ENCODE data around the gene RPS6KA6. TPM values are rescaled to one million over a fixed set of nuclear protein-coding genes. Genes with fewer than 3 reads are reported as not detected.

Gene RPS6KA6
- total and polyA plus RNA-seq, 2 of the 13 experiments (the other 11 are each of a cell fraction or from before 2014, with no cell fraction given) = not detected

- Histone ChIP-seq H3K27me3 (ENCODE audit: control insufficient read depth in 1 of 2, insufficient read depth in 2 of 2, low read length in 2 of 2) (no peaks in the 10 kb centered on the region), H3K36me3 (replicated peaks in 1 of 2; ENCODE audit: control insufficient read depth in 1 of 2, insufficient read depth in 2 of 2, low read length in 2 of 2) (no peaks in the 10 kb centered on the region), H3K4me3 (replicated peaks in 1 of 3; ENCODE audit: insufficient read depth in 1 of 3, low read depth in 2 of 3, low read length in 3 of 3) (no peak overlapping the region), H3K9me3 (ENCODE audit: low read length) (no peaks in the 10 kb centered on the region), H4K20me1 (ENCODE audit: insufficient read depth, low read length) (no peaks in the 10 kb centered on the region), H3K4me1 (ENCODE audit: insufficient read depth, low read length) (no peaks in the 10 kb centered on the region), H2AFZ (ENCODE audit: low read length) (no peak overlapping the region), H3K4me2 (ENCODE audit: low read depth, low read length) (no peak overlapping the region), H3K79me2 (ENCODE audit: insufficient read depth, low read length) (no peaks in the 10 kb centered on the region), H3K27ac (ENCODE audit: extremely low read length, insufficient read depth, low read length) (no peak overlapping the region), H3K9ac (ENCODE audit: insufficient read depth, low read depth, low read length) (no peak overlapping the region)
- no TSS peak for BruUV-seq (replicated peaks)
- intact Hi-C loops (cut with micrococcal nuclease; ENCODE audit: unreplicated experiment) (no loop called here), in situ Hi-C loops (cut with HindIII; ENCODE audit: extremely low pct_ligation_motif_present, low pct_unique_long_range_greater_than_20kb) (no loop called here)
- no peak for FAIRE-seq
- POLR2A ChIA-PET = no interaction called here
- TF ChIP-seq NCOA1 (CRISPR knock-in tag; IDR thresholded peaks at IDR 0.05) (no peak), THAP7 (CRISPR knock-in tag; IDR thresholded peaks at IDR 0.05) (no peak), ZBTB39 (CRISPR knock-in tag; IDR thresholded peaks at IDR 0.05) (no peak), TRIM22 (IDR thresholded peaks at IDR 0.05) (no peak), TGIF2 (CRISPR knock-in tag; IDR thresholded peaks at IDR 0.05) (no peak), SUZ12 (IDR thresholded peaks at IDR 0.05; ENCODE audit: low read depth, low read length) (no peak), EZH2 (conservative IDR thresholded peaks at IDR 0.05; ENCODE audit: low read depth, low read length) (no peak), PBX3 (CRISPR knock-in tag; IDR thresholded peaks at IDR 0.05; ENCODE audit: borderline replicate concordance) (no peak), ZC3H13 (CRISPR knock-in tag; IDR thresholded peaks at IDR 0.05) (no peak), LBX2 (CRISPR knock-in tag; IDR thresholded peaks at IDR 0.05; ENCODE audit: borderline replicate concordance) (no peak)
- CTCF ChIA-PET (ENCODE audit: low intra/inter-chr PET ratio, low total read pairs) = no interaction called here
- no peak for ATAC-seq
- no peak for DNase-seq (ENCODE audit: low spot score)
These were observed 17.3 kb upstream of the RPS6KA6 start for GRCh38 chrX:84205276-84205675.
